GM19463 (cell line): ENCODE results near the gene RFK.
A peak's percentile ranks its signal among the peaks of the same experiment; 100 is the strongest.
"Not testable (repeated sequence)": the region's sequence is repeated elsewhere in the genome, so short reads cannot be mapped to it uniquely, and the experiment has no call there.

Experiments
- ATAC-seq: cut with Tn5 transposase; IDR thresholded peaks from one replicate; pipeline ENCODE4 v1.9.1; 2021; ENCODE audit warnings: mild to moderate bottlenecking, moderate library complexity; ENCODE audit not compliant: unreplicated experiment

RFK gene

DNA sequence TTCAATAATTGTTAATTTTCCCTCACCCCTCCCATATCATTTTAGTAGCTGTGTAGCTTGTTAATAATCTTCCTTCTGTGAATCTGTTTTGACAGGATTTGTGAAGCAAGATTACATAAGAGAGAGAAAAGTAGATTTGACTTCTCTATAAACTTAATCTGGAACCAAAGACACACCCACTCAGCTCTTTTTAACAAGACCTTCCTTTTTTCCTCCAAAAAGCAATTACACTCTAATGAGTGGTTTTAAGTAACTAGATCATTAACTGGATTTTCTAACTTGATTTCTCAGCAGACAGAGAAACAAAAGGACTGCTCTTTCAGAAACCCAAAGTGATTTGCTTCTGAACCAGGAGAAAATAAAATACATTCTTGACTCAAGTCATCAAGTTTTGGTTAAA lies 21.9 kb downstream of the RFK start:
- ATAC-seq: no peak

DNA sequence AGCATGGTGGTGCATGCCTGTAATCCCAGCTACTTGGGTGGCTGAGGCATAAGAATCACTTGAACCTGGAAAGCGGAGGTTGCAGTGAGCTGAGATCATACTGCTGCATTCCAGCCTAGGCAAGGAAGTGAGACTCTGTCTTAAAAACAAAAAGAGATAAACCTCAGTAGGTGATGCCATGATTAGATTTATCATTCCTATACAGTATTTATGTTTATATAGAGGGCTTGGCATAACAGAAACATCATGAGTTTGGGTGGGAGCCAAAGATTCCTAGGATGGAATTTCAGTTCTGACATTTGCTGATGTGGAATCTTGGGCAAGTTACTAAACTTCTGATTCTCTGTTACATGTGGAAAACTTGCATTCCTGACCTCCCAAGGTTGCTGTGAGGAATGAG lies 22.3 kb downstream of the RFK start:
- ATAC-seq: no peak

DNA sequence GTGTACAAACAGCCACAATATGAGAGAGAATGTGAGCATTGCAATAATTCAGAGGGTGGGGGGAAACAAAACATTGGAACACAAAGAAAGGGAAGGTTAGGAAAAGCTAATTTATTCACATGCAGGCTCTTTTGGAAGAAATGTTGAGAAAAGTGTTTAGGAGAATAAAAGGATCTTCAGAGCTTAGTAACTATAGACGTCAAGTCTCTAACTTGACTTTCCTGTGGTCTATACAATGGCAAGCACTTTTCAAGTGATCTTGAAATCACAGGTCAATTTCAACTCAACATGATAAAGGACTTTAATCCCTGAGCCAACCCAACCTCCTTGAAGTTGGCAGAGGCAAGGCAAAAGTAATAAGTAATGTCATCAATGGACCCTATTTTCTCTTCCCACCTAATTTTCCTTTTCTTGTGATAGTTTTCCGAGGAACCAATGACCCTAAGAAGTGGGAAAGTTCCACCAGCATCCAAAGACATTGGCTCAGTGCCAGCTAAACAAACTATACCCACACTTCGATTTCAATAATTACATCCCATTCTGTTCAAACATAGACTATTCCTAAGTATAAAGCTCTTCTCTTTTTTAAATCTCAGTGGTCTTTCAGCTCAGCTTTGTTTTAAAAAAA lies 23.7 kb downstream of the RFK start:
- no peak for ATAC-seq

DNA sequence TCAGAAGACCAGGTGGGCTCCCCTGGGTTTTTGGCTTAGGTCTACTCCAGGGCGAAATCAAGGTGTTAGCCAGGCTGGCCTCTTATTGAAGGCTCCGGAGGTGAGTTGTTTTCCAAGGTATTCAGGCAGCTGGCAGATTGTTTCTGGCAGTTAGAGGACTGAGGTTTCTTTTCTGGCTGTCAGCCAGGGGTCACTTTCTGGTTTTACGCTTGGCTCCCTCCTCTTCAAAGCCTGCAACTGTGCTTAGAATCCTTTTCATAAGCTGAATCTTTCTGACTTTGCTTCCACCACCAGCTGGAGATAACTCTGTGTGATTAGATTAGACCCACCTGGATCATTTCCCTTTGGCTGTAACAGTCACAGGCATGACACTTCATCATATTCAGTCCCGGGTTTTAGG lies 24.6 kb downstream of the RFK start:
- ATAC-seq: peak; percentile 75

DNA sequence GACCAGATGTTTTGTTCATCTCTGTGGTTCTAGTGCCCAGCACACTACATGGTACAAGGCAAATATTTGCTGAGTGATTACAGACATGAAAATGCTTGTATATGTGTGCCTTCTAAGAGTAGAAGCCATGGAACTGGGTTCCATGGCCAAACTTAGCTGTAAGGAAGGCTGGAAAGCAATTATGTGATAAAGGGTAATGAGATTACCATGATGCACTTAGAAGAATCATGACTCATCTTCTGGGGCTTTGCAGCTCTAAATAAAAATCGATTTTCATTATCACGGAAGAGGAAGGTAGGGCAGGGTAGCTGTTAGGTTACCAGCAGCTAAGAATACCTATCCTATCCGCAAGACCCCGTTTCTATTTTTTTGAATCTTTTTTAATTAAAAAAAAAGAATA lies 28.0 kb downstream of the RFK start:
- ATAC-seq: no peak

DNA sequence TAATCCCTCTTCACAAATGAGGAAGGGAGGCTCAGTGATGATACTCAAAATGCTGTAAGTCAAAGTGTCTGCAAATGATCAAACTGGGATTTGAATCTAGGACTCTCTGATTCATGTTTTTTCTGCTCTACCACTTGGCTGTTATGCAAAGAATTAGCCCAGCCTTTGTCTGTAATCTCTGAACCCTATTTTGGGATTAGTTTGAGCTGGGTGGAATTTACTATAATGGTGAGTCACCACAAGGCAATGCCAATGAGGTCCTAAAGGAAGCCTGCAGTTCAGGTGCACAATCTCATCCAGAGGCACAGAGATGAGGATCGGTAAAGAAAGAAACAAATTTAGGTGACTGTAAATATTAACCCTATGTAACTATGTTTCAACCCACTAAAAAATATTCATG lies 29.2 kb downstream of the RFK start:
- no peak for ATAC-seq

DNA sequence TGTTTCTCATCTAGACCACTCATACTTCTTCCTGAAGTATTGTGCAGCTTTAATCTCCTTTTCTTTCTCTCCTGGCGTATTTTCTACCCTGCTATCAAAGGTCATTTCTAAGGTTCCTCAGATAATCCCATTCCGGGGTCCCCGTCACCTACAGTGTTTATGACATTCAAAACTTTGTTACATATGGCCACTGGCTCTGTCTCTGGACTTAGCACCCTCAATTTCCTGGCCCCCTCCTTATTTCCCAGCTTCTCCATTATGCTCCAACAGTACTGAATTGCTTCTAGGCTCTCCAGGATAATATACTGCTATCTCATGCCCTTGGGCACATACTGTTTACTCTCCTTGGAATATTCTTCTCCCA lies 31.2 kb downstream of the RFK start:
- ATAC-seq: no peak

DNA sequence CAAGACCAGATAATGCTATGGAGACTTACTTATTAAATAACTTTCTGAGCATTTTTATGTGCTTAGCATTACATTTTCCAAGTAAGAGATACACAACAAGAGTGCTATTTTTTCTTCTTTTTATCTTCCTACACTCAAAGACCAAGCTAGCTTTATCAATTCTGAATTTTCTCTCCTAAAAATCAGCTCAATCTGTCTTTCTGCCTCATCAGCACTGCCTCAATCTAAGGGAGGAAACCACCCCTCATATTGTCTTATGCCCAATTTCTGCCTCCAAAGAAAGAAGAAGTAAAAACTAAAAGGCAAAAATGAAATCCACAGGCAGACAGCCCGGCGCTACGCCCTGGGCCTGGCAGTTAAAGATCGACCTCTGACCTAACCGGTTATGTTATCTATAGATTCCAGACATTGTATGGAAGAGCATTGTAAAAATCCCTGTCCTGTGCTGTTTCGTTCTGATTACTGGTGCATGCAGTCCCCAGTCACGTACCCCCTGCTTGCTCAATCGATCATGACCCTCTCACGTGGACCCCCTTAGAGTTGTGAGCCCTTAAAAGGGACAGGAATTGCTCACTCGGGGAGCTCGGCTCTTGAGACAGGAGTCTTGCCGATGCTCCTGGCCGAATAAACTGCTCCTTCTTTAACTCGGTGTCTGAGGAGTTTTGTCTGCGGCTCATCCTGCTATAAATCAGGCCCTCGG lies 31.7 kb downstream of the RFK start:
- not testable (repeated sequence) for ATAC-seq

DNA sequence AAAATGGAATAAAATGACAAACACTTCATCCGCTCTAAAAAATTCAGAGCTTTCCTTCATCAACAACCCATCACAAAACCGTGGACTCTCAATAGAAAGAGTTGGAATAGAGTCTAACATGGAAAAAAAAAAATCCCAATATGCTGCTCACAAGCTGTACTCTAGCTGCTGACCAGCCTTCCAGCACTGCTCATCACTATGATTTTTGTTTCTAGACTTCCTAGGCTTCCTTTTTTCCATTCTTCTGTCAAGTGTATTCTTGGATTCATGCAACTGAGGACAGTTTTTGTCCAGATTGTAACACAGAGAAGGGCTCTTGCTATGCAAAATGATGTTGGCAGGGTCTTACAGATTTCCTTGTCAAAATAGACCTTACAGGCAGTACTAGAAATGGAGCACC lies 34.5 kb downstream of the RFK start:
- no peak for ATAC-seq

DNA sequence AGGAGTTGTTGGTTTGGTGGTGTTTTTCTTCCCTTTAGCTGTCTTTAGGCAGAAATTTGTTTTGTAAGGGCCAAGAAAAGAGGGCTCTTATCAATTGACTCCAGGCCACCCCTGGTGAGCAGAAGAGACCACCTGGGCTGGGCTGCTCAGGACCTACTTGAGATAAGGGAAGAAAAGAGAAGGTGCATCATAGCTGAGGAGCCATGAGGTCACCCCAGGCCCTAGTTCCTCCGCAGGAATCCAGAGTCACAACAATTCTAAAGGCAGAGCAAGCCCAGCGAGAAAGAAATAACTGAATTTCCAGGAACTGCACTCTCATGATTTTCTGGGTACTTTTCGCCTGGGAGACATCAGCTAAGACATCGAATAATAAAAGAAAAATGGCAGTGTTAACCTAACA lies 34.9 kb downstream of the RFK start:
- no peak for ATAC-seq

DNA sequence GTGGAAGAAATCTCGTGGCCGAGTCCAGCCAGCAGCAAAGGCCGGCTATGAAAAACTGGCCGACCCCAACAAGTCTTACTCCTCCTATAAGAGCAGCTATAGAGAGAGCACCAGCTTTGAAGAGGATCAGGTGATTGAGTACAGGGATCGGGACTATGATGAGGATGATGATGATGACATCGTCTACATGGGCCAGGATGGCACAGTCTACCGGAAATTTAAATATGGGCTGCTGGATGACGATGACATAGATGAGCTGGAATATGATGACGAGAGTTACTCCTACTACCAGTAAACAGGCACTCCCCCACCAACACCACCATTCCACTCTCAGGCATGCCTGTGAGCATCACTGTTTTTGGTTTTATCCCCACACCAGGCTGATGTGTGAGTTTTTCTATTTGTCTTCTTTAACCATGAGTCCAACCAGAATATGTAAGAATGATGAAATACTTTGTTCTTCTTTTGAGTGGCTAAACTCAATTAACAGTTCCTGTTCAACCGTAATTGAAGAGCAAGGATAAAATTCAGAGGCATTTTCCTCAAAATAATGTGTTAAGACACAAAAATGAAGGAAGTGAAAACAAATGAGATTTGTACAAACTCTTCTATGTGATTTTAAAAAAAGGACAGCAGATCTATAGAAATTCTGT lies 35.5 kb downstream of the RFK start:
- no peak for ATAC-seq

DNA sequence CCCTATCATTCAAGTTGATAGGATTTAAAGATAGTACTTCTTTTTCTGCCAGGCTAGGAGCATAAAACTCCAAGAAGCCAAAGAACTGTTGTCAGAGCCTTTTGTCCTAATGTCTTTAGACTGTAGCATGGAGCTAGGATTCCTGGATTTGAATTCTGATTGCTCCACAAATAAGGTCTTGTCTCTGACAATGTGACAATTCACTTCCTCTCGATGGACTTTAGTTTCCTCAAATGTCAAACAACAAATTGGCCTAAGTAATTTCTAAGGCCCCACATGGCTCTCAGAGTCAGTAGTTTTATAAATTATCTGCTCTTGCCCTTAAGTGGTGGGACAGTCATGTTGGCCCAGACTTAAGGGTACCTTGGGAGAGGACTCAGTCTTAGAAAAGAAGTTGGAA lies 36.7 kb downstream of the RFK start:
- no peak for ATAC-seq

DNA sequence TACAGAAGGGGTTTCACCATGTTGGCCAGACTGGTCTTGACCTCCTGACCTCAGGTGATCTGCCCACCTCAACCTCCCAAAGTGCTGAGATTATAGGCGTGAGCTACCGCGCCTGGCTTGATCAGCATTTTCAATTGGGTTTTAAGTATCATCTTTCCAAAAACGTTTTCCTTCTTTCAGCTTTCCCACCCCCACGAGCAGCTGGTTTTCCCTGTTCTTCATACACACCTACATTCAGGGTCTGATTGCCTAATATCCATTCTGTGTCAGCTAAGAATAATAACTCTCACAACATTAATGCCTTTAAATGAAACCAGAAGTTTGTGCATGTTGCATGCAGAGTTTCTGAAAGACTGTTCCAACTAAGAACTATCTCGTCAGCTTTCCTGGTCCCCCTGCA lies 38.3 kb downstream of the RFK start:
- no peak for ATAC-seq

DNA sequence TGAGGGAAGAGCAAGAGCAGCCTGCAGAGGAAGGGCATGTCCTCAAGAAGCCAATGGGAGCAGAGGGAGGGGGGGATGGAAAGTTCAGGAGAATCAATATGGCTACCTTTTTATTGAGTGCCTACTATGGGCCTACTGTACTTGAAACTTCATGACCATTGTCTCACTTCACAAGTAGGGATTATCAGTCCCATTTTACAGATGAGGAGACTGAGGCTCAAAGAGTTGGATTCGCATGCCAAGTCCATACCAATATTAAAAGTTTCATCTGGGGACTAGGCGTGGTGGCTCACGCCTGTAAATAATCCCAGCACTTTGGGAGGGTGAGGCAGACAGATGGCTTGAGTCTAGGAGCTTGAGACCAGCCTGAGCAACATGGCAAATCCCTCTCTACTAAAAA lies 40.0 kb downstream of the RFK start:
- ATAC-seq: no peak

DNA sequence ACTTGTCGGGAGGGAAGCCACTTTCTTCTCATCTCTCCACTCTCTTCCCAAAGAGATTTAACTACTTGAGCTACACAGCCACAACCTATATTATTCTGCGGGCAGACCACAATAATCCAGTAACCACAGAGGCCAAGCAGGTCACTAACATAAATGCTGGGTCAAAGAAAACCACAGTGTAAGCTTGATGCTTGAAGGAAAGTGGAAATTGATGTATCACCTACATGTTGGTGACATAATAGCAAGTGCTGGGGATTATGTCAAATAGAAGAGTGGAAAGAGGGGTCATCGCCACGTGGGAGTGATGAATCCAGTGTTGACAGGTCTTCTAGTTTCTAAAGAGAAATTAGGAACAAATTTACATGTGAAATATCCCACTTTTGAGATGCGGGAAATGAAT lies 40.9 kb downstream of the RFK start:
- ATAC-seq: no peak

DNA sequence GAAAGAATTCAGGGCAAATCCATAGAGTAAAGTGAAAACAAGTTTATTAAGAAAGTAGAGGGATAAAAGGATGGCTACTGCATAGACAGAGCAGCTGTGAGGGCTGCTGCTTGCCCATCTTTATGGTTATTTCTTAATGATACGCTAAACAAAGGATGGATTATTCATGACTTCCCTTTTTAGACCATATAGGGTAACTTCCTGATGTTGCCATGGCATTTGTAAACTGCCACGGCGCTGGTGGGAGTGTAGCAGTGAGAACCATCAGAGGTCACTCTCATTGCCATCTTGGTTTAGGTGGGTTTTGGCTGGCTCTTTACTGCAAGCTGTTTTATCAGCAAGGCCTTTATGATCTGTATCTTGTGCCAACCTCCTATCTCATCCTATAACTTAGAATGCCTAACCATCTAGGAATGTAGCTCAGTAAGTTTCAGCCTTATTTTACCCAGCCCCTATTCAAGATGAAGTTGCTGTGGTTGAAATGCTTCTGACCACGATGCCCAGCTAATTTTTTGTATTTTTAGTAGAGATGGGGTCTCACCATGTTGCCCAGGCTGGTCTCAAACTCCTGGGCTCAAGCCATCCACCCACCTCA lies 42.1 kb downstream of the RFK start:
- ATAC-seq: no peak

DNA sequence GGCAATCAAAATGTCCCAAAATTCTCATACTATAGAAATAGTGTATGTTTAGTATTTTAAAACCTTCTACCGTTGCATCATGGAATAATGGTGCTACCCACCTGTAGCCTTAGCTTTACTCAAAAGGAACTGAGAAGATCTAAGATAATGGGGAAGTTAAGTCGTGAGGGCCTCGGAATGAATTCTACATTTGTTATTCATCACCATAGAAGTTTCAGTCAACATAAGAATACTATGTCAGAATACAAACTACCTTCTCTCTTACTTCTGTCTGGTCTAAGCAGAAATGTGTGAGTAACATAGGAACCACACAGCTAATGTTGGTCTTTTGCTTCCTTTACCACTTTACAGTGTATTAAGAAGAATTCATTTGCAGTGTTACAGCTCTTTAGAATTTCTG lies 43.2 kb downstream of the RFK start:
- ATAC-seq: no peak

DNA sequence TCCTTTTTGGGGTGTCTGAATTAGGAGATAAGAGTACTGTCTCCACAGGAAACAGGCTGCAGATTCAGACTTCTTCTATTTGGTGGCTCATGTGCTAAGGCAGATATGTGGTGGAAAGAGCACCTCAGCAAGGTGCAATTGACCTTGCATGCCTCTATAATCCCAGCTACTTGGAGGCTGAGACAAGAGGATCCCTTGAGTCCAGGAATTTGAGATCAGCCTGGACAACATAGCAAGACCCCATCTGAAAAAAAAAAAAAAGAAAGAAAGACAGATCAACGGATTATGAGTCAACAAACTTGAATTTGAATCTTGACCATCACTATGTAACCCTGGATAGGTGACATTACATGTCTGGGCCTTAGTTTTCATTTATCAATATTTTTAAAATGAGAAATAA lies 44.4 kb downstream of the RFK start:
- ATAC-seq: no peak

DNA sequence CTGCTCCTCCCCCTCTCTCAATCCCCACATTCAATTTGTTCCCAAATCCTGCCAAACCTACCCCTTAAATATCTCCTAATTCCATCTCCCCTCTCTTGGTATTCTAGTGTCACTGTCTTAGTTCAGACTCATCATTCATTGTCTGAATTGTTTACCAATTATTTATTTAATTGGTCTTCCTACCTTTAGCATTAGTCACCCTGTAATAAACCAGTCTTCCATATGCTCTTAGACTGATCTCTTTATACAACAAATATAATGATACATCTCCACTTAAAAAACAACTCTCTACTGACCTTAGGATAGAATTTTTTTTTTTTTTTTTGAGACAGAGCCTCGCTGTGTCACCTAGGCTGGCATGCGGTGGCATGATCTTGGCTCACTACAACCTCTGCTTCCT lies 51.4 kb downstream of the RFK start:
- no peak for ATAC-seq

DNA sequence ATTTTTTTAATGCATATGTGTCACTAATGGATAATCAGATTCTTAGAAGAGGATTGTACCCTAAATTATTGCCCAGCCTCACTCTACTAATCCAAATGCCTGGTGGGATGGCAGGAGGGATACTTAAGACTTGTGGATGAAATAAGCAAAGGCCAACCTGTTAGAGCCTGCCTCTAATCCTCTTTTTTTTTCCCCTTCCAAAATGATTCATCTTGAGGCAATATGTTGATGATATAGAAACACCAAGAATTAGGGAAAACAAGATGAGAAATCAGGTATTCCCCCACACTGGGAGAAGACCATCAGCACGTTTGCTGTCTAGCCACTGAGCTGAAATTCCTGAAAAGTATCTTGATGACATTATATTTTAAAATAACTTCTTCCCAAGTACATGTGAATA lies 52.0 kb downstream of the RFK start:
- no peak for ATAC-seq

DNA sequence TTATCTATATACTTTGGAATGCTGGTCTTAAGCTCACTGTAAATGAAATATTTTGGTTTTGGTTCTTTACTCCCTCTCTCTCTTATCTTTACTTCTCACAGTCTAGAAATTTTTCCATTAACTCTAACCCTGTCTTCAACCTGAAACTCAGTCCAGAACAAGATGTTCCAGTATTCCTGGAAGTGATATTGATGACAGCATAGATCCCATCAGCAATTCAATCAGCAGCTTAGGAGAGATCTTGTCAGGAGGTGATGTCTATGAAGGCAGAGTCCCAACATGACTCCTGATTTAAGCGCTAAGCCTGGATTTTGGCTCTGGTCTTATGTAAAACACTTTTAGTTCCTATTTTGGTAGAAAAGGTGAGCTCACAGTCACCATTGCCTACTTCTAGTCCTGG lies 52.6 kb downstream of the RFK start:
- ATAC-seq: no peak

DNA sequence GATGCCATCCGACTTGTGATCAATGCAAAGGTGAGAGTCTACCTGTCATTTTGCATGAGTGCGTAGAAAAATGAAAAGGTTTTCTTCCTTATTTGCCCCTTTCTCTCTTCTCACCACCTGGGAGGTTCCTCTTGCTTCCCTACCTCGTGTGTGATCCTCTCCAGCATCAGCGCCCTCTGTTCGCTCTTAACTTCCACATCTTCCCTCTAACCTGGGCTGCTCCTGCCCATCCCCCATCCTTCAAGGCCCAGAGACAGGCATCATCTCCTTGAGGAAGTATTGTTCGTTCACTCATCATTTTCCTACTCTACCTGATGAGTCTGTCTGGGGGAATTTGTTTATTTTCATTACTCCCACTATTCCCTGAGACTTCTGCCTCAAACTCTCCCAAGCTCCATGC lies 55.8 kb downstream of the RFK start:
- ATAC-seq: no peak
